Hematopoietic multipotent progenitor cell treated with erythropoietin and hydrocortisone succinate and interleukin-3 and kit ligand, for 6 days (in vitro differentiated cells): Measurements from ENCODE around the gene PANK4.
"Not testable (repeated sequence)": the region's sequence is repeated elsewhere in the genome, so short reads cannot be mapped to it uniquely, and the experiment has no call there.

Experiments
- DNase-seq: peaks from one replicate; pipeline ENCODE4 v3.0.0-alpha.2; 2015

The PANK4 gene

GRCh38 chr1:2525920-2526823, at the start of gene PANK4:
Gene PANK4 (minus strand): TSS chr1:2526596. CDS start chr1:2526587, 9 bp downstream.
- peak; percentile 97 for DNase-seq

- DNase-seq: no peak
These were observed 48.0 kb upstream of the PANK4 start for GRCh38 chr1:2574350-2574749.

GRCh38 chr1:2573250-2573920, 47.0 kb upstream of the PANK4 start:
- no peak for DNase-seq

- no peak for DNase-seq
These were observed 45.0 kb upstream of the PANK4 start for GRCh38 chr1:2571348-2571747.

GRCh38 chr1:2570332-2570731, 43.9 kb upstream of the PANK4 start:
- DNase-seq: no peak

- not testable (repeated sequence) for DNase-seq
These were observed 43.3 kb upstream of the PANK4 start for GRCh38 chr1:2569703-2570102.

GRCh38 chr1:2569060-2569459, 42.7 kb upstream of the PANK4 start:
- DNase-seq: no peak

GRCh38 chr1:2568187-2568816, 41.9 kb upstream of the PANK4 start:
- not testable (repeated sequence) for DNase-seq

GRCh38 chr1:2567083-2567679, 40.8 kb upstream of the PANK4 start:
- no peak for DNase-seq

GRCh38 chr1:2566101-2567045, 40.0 kb upstream of the PANK4 start:
- no peak for DNase-seq

- DNase-seq: no peak
These were observed 38.5 kb upstream of the PANK4 start for GRCh38 chr1:2564815-2565374.

GRCh38 chr1:2564006-2564814, 37.8 kb upstream of the PANK4 start:
- DNase-seq: no peak

GRCh38 chr1:2563205-2563604, 36.8 kb upstream of the PANK4 start:
- no peak for DNase-seq

- peak; percentile 42 for DNase-seq
These were observed 35.8 kb upstream of the PANK4 start for GRCh38 chr1:2561898-2562895.

GRCh38 chr1:2561446-2561845, 35.0 kb upstream of the PANK4 start:
- no peak for DNase-seq

GRCh38 chr1:2560299-2561073, 34.1 kb upstream of the PANK4 start:
- peak; percentile 61 for DNase-seq

GRCh38 chr1:2559509-2560298, 33.3 kb upstream of the PANK4 start:
- DNase-seq: no peak

- DNase-seq: no peak
These were observed 32.5 kb upstream of the PANK4 start for GRCh38 chr1:2558861-2559260.
